ENCODE measurements around the gene FAM200B.

Gene FAM200B

DNA sequence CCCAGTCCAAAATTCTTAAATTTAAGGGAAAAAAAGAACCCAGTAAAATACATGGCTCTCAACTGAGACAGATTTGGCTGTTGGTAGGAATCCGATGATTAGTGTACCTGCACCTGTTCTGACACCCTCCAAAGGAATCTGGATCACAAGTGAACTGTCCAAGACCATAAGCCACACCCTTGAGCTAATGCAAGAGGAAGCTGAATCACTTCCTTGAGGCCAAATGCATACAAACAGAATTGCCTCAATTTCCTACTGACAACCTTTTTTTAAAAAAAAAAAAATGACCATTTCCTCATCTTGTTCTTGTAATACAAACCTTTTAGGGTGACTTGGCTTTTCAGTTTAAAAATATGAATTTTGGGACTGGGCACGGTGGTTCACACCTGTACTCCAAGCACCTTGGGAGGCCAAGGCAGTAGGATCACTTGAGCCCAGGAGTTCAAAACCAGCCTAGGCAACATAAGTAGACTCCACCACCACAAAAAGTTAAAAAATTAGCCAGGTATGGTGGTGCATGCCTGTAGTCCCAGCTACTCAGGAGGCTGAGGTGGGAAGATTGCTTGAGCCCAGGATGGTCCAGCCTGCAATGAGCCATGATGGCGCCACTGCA is 15.8 kb upstream of the FAM200B start:
- H3K4me2 ChIP-seq (ENCODE audit: low read length) = no peak overlapping the region
- H3K4me1 ChIP-seq = no peaks in the 10 kb centered on the region
- H3K27me3 ChIP-seq (ENCODE audit: control insufficient read depth, insufficient read depth, low read length) = no peaks in the 10 kb centered on the region
- TF ChIP-seq, protein P1, sequence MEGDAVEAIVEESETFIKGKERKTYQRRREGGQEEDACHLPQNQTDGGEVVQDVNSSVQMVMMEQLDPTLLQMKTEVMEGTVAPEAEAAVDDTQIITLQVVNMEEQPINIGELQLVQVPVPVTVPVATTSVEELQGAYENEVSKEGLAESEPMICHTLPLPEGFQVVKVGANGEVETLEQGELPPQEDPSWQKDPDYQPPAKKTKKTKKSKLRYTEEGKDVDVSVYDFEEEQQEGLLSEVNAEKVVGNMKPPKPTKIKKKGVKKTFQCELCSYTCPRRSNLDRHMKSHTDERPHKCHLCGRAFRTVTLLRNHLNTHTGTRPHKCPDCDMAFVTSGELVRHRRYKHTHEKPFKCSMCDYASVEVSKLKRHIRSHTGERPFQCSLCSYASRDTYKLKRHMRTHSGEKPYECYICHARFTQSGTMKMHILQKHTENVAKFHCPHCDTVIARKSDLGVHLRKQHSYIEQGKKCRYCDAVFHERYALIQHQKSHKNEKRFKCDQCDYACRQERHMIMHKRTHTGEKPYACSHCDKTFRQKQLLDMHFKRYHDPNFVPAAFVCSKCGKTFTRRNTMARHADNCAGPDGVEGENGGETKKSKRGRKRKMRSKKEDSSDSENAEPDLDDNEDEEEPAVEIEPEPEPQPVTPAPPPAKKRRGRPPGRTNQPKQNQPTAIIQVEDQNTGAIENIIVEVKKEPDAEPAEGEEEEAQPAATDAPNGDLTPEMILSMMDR (IDR thresholded peaks at IDR 0.05) = no peak
- H3K4me3 ChIP-seq (ENCODE audit: low read depth, low read length) = no peak overlapping the region
- no peaks in the 10 kb centered on the region for H3K79me2 ChIP-seq
- no peak overlapping the region for H3K9ac ChIP-seq
- no peaks in the 10 kb centered on the region for H3K9me3 ChIP-seq (ENCODE audit: control insufficient read depth, low read length)
- H3K27ac ChIP-seq = no peak overlapping the region
- H3K36me3 ChIP-seq (ENCODE audit: control insufficient read depth, insufficient read depth, low read length) = no peaks in the 10 kb centered on the region
- no peak overlapping the region for H2AFZ ChIP-seq

DNA sequence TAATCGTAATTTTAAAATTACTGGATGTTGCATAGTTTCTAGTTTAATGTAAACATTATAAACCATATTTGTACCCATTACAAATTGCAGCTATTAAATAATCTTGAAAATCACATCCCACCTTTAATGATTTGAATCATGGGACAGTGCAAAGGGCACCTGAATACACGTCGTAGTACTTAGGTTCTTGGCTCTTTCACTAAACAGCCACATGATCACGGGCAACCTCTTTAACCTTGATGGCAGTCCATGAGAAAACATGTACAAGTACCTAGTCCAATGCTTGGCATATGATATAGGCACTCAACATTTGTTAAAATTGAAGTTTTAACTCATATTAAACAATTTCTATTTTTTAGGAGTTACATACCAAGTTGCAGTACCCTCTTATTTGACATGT is 14.6 kb upstream of the FAM200B start:
- Histone ChIP-seq H3K27ac (no peak overlapping the region), H3K79me2 (no peaks in the 10 kb centered on the region), H2AFZ (no peak overlapping the region), H3K36me3 (ENCODE audit: control insufficient read depth, insufficient read depth, low read length) (no peaks in the 10 kb centered on the region), H3K4me2 (ENCODE audit: low read length) (no peak overlapping the region), H3K27me3 (ENCODE audit: control insufficient read depth, insufficient read depth, low read length) (no peaks in the 10 kb centered on the region), H3K9ac (no peak overlapping the region), H3K9me3 (ENCODE audit: control insufficient read depth, low read length) (no peaks in the 10 kb centered on the region), H3K4me3 (ENCODE audit: low read depth, low read length) (no peak overlapping the region), H3K4me1 (no peaks in the 10 kb centered on the region)
- TF ChIP-seq, protein P1 (IDR thresholded peaks at IDR 0.05) = no peak

DNA sequence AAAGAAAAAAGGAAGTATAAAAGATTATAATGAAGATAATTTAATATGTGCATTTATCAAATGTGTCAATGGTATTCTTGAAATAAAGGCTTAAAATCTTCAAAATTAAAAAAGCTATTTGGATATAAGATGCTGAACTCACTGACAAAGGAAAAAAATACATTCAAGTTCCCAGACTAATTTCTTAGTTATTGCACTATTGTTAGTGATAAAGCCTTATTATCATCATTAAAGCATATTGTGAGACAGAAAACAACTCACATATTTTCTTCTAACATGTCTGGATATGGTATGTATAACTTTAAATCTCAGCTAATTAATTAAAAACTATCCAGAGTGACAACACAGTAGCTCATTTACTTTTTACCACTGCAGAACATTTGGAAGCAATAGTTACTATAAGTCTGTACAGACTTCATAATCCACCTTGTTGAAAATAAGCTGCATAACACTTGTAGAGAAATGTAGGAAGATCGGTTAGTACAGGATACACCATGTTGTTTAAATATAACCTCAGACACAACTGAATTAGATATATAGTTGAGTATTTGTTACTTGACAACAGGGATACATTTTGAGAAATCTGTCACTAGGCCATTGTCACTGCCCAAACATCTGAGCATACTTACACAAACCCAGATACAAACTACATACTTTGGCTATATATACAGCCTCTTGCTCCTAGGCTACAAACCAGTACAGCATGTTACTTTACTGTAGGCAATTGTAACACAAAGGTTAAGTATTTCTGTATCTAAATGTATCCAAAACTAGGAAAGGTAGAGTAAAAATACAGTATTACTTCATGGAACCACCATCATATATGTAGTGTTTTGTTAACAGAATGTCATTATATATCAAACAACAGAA is 12.8 kb upstream of the FAM200B start:
- Histone ChIP-seq H3K27ac (no peak overlapping the region), H3K9ac (no peak overlapping the region), H2AFZ (no peak overlapping the region), H3K4me3 (ENCODE audit: low read depth, low read length) (no peak overlapping the region), H3K27me3 (ENCODE audit: control insufficient read depth, insufficient read depth, low read length) (no peaks in the 10 kb centered on the region), H3K4me1 (no peaks in the 10 kb centered on the region), H3K36me3 (ENCODE audit: control insufficient read depth, insufficient read depth, low read length) (no peaks in the 10 kb centered on the region), H3K4me2 (ENCODE audit: low read length) (no peak overlapping the region), H3K79me2 (no peaks in the 10 kb centered on the region), H3K9me3 (ENCODE audit: control insufficient read depth, low read length) (no peaks in the 10 kb centered on the region)
- TF ChIP-seq, protein P1 (IDR thresholded peaks at IDR 0.05) = no peak

DNA sequence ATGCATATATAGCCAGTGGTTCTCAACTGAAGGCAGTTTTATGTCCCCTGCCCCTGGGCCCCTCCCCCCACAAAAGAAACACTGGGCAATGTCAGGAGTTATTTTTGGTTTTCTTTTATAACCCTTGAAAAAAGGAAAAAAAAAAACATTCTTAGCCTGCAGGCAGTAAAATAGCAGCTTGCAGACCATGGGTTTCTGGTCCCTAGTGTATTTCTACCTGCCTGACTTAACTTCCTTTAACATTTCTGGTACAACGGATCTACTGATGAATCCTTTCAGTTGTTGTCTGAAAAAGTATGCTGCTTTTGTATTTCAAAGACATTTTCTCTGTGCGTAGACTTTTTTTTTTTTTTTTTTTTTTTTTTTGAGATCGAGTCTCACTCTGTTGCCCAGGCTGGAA is 11.1 kb upstream of the FAM200B start:
- Histone ChIP-seq H3K4me2 (ENCODE audit: low read length) (no peak overlapping the region), H3K9me3 (ENCODE audit: control insufficient read depth, low read length) (no peaks in the 10 kb centered on the region), H3K79me2 (no peaks in the 10 kb centered on the region), H3K27me3 (ENCODE audit: control insufficient read depth, insufficient read depth, low read length) (no peaks in the 10 kb centered on the region), H3K36me3 (ENCODE audit: control insufficient read depth, insufficient read depth, low read length) (no peaks in the 10 kb centered on the region), H3K4me1 (no peaks in the 10 kb centered on the region), H3K4me3 (ENCODE audit: low read depth, low read length) (no peak overlapping the region), H3K27ac (no peak overlapping the region), H2AFZ (no peak overlapping the region), H3K9ac (no peak overlapping the region)
- TF ChIP-seq, protein P1 (IDR thresholded peaks at IDR 0.05) = no peak

All from parathyroid adenoma (tissue), 2 donors.